ENCODE data around the gene NAP1L1.
A peak's percentile ranks its signal among the peaks of the same experiment; 100 is the strongest.

The NAP1L1 gene

GRCh38 chr12:76035045-76035444, 49.4 kb downstream of the NAP1L1 start:
- no peak overlapping the region for H3K27ac ChIP-seq (ENCODE audit: low read length)
- H3K9ac ChIP-seq (ENCODE audit: low read depth, low read length) = no peak overlapping the region
- H3K4me1 ChIP-seq (ENCODE audit: insufficient read depth, low read length) = peaks cover 24% of the 10 kb centered on the region
- H4K20me1 ChIP-seq (ENCODE audit: insufficient read depth, low read length) = no peaks in the 10 kb centered on the region
- peaks cover 6% of the 10 kb centered on the region; the same call in 1 of the 2 replicates for H3K79me2 ChIP-seq (ENCODE audit: insufficient read depth, low read length)
- ATAC-seq (ENCODE audit: insufficient read depth, low read depth) (no peak), DNase-seq (no peak)
- H2AFZ ChIP-seq (ENCODE audit: low read depth, low read length) = no peak overlapping the region
- no peaks in the 10 kb centered on the region; the same call in 1 of the 2 replicates for H3K36me3 ChIP-seq (ENCODE audit: insufficient read depth, low read length)
- no peaks in the 10 kb centered on the region for H3K9me3 ChIP-seq (ENCODE audit: insufficient read depth, low read length, severe bottlenecking)
- H3K27me3 ChIP-seq (ENCODE audit: insufficient read depth, low read length, poor library complexity) = no peaks in the 10 kb centered on the region
- H3K4me2 ChIP-seq (ENCODE audit: insufficient read depth, low read length) = no peak overlapping the region
- TF ChIP-seq EZH2 (IDR thresholded peaks at IDR 0.05; ENCODE audit: borderline replicate concordance, low read depth, low read length, severe bottlenecking) = no peak
- TF ChIP-seq CTCF (IDR thresholded peaks at IDR 0.05; ENCODE audit: borderline replicate concordance, extremely low read depth, low read length, poor library complexity, severe bottlenecking) = no peak
- H3K4me3 ChIP-seq (ENCODE audit: low read depth in 1 of 2, low read length in 2 of 2) = no peak overlapping the region

GRCh38 chr12:76033081-76034011, 51.1 kb downstream of the NAP1L1 start:
- no peaks in the 10 kb centered on the region for H4K20me1 ChIP-seq (ENCODE audit: insufficient read depth, low read length)
- no peaks in the 10 kb centered on the region for H3K27me3 ChIP-seq (ENCODE audit: insufficient read depth, low read length, poor library complexity)
- no peak overlapping the region for H3K4me2 ChIP-seq (ENCODE audit: insufficient read depth, low read length)
- H3K27ac ChIP-seq (ENCODE audit: low read length) = no peak overlapping the region
- H2AFZ ChIP-seq (ENCODE audit: low read depth, low read length) = no peak overlapping the region
- H3K4me3 ChIP-seq (ENCODE audit: low read depth in 1 of 2, low read length in 2 of 2) = no peak overlapping the region
- DNase-seq = no peak
- H3K9me3 ChIP-seq (ENCODE audit: insufficient read depth, low read length, severe bottlenecking) = no peaks in the 10 kb centered on the region
- peaks cover 8% of the 10 kb centered on the region; the same call in 1 of the 2 replicates for H3K79me2 ChIP-seq (ENCODE audit: insufficient read depth, low read length)
- TF ChIP-seq EZH2 (IDR thresholded peaks at IDR 0.05; ENCODE audit: borderline replicate concordance, low read depth, low read length, severe bottlenecking) (no peak), CTCF (IDR thresholded peaks at IDR 0.05; ENCODE audit: borderline replicate concordance, extremely low read depth, low read length, poor library complexity, severe bottlenecking) (no peak)
- ATAC-seq (ENCODE audit: insufficient read depth, low read depth) = no peak
- H3K4me1 ChIP-seq (ENCODE audit: insufficient read depth, low read length) = peaks cover 39% of the 10 kb centered on the region
- no peaks in the 10 kb centered on the region; the same call in 1 of the 2 replicates for H3K36me3 ChIP-seq (ENCODE audit: insufficient read depth, low read length)
- H3K9ac ChIP-seq (ENCODE audit: low read depth, low read length) = no peak overlapping the region

GRCh38 chr12:76032043-76032981, 52.2 kb downstream of the NAP1L1 start:
- peak overlapping the region; percentile 95 for H3K4me2 ChIP-seq (ENCODE audit: insufficient read depth, low read length)
- peak overlapping the region; percentile 95 for H2AFZ ChIP-seq (ENCODE audit: low read depth, low read length)
- no peaks in the 10 kb centered on the region for H3K9me3 ChIP-seq (ENCODE audit: insufficient read depth, low read length, severe bottlenecking)
- no peaks in the 10 kb centered on the region for H3K27me3 ChIP-seq (ENCODE audit: insufficient read depth, low read length, poor library complexity)
- H3K27ac ChIP-seq (ENCODE audit: low read length) = peak overlapping the region; percentile 82
- H3K79me2 ChIP-seq (ENCODE audit: insufficient read depth, low read length) = peaks cover 8% of the 10 kb centered on the region; the same call in 1 of the 2 replicates
- H3K9ac ChIP-seq (ENCODE audit: low read depth, low read length) = peak overlapping the region; percentile 89
- TF ChIP-seq EZH2 (IDR thresholded peaks at IDR 0.05; ENCODE audit: borderline replicate concordance, low read depth, low read length, severe bottlenecking) (no peak), CTCF (IDR thresholded peaks at IDR 0.05; ENCODE audit: borderline replicate concordance, extremely low read depth, low read length, poor library complexity, severe bottlenecking) (no peak)
- H3K36me3 ChIP-seq (ENCODE audit: insufficient read depth, low read length) = no peaks in the 10 kb centered on the region; the same call in 1 of the 2 replicates
- peaks cover 39% of the 10 kb centered on the region for H3K4me1 ChIP-seq (ENCODE audit: insufficient read depth, low read length)
- DNase-seq (no peak), ATAC-seq (ENCODE audit: insufficient read depth, low read depth) (no peak; the same call in 2 of the 3 replicates)
- H3K4me3 ChIP-seq (ENCODE audit: low read depth in 1 of 2, low read length in 2 of 2) = peak overlapping the region; percentile 71 to 74
- H4K20me1 ChIP-seq (ENCODE audit: insufficient read depth, low read length) = no peaks in the 10 kb centered on the region
